Colonic mucosa (tissue), 4 donors: ENCODE measurements around the gene RNF5. TPM values are rescaled to one million over a fixed set of nuclear protein-coding genes. Genes with fewer than 3 reads are reported as not detected.

Experiments
- DNase-seq: peaks from one replicate; pipeline ENCODE4 v3.0.0-alpha.2; 2020
- H3K27ac ChIP-seq: fragments of 200-600 bp; one replicate; pipeline ENCODE4 v1.8.0; 2021
- H3K27me3 ChIP-seq: fragments of 200-600 bp; one replicate; pipeline ENCODE4 v1.8.0; 2021
- H3K36me3 ChIP-seq: fragments of 200-600 bp; one replicate; pipeline ENCODE4 v1.8.0; 2021
- H3K4me1 ChIP-seq: fragments of 200-600 bp; one replicate; pipeline ENCODE4 v1.8.0; 2021; ENCODE audit warnings: mild to moderate bottlenecking
- H3K4me3 ChIP-seq: fragments of 200-600 bp; one replicate; pipeline ENCODE4 v1.8.0; 2021
- H3K9ac ChIP-seq, 2 donors: one replicate each; pipeline ENCODE4 v1.7.0; 2013; ENCODE audit warnings: control low read depth in 2 of 2, low read depth in 2 of 2, low read length in 2 of 2
- H3K9me3 ChIP-seq: fragments of 200-600 bp; one replicate; pipeline ENCODE4 v1.8.0; 2021
- CTCF ChIP-seq: fragments of 200-600 bp; IDR thresholded peaks from one replicate; pipeline ENCODE4 v1.8.0; 2022; ENCODE audit warnings: antibody characterized with exemption, mild to moderate bottlenecking
- intact Hi-C: fragments of 100-400 bp; cut with DNase I; formaldehyde crosslinking; loops from one replicate; pipeline ENCODE4 v1.14.1; 2022
- total RNA-seq, 2 donors: library from RNA; stranded (reverse); fragmentation: NEBNext Ultra II Directional in 1 of 2; extraction: Animal tissue kit (Norgen Biotek cat#: 25700) in 1 of 2; gene quantifications; one replicate each; pipeline ENCODE4 v1.2.1, GENCODE V29; 2021
- donor health status: healthy.
- donor health status: DM: no; HTN: no; CAD: no.
- donor health status: DM: no; HTN: no; CAD: no.

RNF5 gene
- total RNA-seq, 2 donors from 2014 or later: 75.8 to 87.4 TPM

DNA sequence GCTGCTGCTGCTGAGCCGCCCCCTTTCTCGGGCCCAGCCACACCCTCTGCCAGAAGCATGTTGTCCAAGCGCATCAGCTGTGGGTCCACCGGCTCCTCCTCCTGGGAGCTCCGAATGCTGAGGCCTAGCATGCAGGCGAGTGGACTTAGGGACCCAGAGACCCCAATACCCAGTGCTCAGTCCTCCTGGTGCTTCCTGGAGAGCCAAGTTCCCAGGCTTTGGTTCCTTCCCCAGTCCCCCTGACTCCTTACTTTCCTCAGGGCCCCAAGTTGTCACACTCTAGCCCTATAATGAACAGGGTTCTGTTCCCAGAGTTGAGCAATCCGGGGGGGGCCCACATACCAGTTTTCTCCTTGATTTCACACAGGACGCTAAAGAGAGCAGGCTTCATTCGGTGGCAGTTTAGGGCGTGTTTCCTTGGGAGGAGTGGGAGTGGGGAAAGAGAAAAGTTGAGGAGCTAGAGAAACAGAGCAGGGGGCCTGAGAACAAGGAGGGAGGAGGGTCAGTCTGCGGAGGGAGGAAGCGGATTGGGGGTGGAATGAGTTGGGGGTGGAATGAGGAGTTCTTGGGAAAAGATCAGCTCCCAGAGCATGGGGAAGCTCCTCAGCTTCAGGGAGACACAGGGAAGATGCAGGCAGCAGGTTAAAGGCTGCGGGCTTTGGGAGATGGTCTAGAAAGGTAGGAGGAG, 10.3 kb downstream of the RNF5 start:
- Histone ChIP-seq H3K27me3 (no peaks in the 10 kb centered on the region), H3K9me3 (no peaks in the 10 kb centered on the region), H3K27ac (peak overlapping the region; percentile 87), H3K4me1 (no peaks in the 10 kb centered on the region), H3K4me3 (peak overlapping the region; percentile 69), H3K9ac (peak overlapping the region; percentile 84 to 91), H3K36me3 (no peaks in the 10 kb centered on the region)
- TF ChIP-seq CTCF: no peak
- intact Hi-C loops: no loop called here
- DNase-seq: no peak

- H3K9me3 ChIP-seq: no peaks in the 10 kb centered on the region
- H3K9ac ChIP-seq: peak overlapping the region; percentile 84 to 91
- no peak for DNase-seq
- intact Hi-C loops: no loop called here
- no peak for TF ChIP-seq CTCF
- H3K27me3 ChIP-seq: no peaks in the 10 kb centered on the region
- H3K27ac ChIP-seq: peak overlapping the region; percentile 87
- no peaks in the 10 kb centered on the region for H3K36me3 ChIP-seq
- no peaks in the 10 kb centered on the region for H3K4me1 ChIP-seq
- H3K4me3 ChIP-seq: peak overlapping the region; percentile 69
These were observed 11.0 kb downstream of the RNF5 start for GRCh38 chr6:32189069-32189741.

DNA sequence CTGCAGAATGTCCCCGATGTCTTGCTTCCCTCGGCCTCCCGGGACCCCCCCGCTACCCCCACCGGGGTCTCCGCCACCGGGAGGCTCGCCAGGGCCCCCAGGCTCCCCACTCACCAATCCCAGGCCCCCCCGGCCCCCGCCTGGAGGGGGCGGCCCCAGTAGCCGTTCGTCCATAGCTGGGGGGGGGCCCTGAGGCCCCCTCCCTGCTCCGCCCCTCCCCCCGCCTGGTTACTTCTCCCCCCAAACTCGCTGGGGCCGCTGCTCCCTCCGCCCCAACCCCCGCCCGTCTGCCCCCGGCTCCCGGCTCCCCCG, 11.5 kb downstream of the RNF5 start:
- no peaks in the 10 kb centered on the region for H3K9me3 ChIP-seq
- no peak for DNase-seq
- TF ChIP-seq CTCF: no peak
- H3K27ac ChIP-seq: peak overlapping the region; percentile 87
- intact Hi-C loops: no loop called here
- H3K9ac ChIP-seq: peak overlapping the region; percentile 84 to 91
- no peaks in the 10 kb centered on the region for H3K27me3 ChIP-seq
- H3K4me1 ChIP-seq: peaks cover under 1% of the 10 kb centered on the region
- H3K4me3 ChIP-seq: peak overlapping the region; percentile 69
- no peaks in the 10 kb centered on the region for H3K36me3 ChIP-seq

DNA sequence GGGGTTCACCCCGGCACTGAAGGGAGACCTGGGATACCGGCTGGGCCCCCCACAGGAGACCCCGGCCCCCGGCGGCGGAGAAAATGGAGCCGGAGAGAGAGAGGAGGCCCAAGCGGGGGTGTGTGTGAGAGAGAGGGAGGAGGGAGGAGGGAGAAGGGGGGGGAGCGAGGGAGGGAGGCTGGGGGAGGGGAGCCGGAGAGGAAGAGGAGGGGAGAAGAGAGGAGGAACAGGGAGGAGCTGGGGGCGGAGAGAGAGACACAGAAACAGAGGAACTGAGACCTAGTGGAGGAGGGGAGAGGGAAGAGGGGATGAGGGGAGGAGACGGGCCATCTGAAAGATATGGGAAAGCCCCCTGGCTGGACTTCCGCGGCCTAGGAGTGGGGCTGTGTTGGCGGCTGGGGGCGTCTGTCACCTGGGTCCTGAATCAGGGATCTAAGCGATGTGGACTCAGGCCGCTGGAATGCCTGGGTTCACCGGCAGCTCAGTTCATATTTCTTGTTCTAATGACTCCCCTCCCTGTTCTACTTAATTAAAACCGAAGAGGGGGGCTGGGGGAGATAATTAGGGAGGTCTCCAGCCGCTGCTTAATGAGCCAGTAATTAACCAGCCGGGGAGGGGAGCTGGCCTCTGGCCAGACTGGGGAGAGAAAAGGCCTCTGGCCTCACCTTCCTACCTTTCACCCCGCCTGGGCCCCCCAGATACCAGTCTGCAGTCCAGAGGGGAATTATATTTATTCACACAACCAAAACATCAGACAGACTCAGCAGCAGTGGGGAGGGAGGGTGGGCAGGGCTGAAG, 12.0 kb downstream of the RNF5 start, which contains the start of gene PBX2:
Gene PBX2, minus strand, starts transcription at position 149 of the 798 bp plus-strand sequence. CDS start 287 bp downstream, outside the sequence.
- no peak for TF ChIP-seq CTCF
- intact Hi-C loops: no loop called here
- Histone ChIP-seq H3K4me3 (peak within 1 kb of the TSS; percentile 69), H3K4me1 (peaks cover 2% of the 10 kb centered on the region), H3K27me3 (no peaks in the 10 kb centered on the region), H3K36me3 (no peaks in the 10 kb centered on the region), H3K9me3 (no peaks in the 10 kb centered on the region), H3K27ac (peak within 1 kb of the TSS; percentile 87), H3K9ac (peak within 1 kb of the TSS; percentile 91)
- peak; percentile 95 for DNase-seq

DNA sequence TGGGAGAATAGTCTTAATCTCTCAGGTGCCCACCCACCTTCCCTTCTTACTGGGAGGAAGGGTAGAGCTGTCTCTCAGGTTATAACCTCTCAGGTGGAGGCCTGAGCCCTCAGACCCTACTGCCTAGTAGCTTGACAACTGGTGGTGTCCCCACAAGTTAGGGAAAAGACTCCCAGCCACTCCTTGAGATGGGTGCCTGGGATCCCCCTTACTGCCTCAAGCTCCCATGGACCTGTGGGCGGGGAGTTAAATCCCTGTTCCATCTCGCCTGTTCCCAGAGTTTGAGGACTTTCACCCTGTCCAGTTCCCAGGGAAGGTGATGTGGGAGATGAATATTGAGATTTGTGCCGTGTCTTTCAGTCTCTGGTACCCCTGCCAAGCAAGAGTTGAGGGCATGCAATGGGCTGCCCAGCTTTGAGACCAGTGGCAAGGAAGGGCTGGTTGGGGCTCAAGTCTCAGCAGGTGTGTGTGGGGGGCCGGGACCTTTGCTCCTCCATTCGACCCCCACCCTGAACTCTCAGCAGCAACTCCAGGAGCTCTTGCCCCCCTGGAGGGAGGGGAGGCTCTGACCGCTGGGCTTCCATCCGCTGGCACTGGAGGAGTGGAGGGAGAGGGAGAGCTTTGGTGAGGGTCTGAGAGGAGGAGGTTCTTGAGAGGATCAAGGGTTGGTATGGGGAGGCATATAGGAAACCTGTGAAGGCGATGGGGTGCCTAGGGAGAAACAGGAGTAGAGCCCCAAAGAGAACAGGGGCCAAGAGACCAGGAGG, 12.9 kb downstream of the RNF5 start:
- no peak for TF ChIP-seq CTCF
- intact Hi-C loops: no loop called here
- Histone ChIP-seq H3K4me3 (peak overlapping the region; percentile 69), H3K27ac (peak overlapping the region; percentile 82), H3K9ac (peak overlapping the region; percentile 85 to 91), H3K4me1 (peaks cover 2% of the 10 kb centered on the region), H3K36me3 (no peaks in the 10 kb centered on the region), H3K9me3 (no peaks in the 10 kb centered on the region), H3K27me3 (no peaks in the 10 kb centered on the region)
- DNase-seq: no peak
